NCI-H510A treated with DMSO at 0.1 percent for 48 hours (cell line): Measurements from ENCODE around the gene LIN7A.

Experiments used
- DNase-seq: peaks from one replicate; lab custom pipeline; 2025; lab: John Stamatoyannopoulos, UW

The LIN7A gene

GRCh38 chr12:80860206-80860605 is 77.5 kb downstream of the LIN7A start:
- DNase-seq, result no peak

DNA sequence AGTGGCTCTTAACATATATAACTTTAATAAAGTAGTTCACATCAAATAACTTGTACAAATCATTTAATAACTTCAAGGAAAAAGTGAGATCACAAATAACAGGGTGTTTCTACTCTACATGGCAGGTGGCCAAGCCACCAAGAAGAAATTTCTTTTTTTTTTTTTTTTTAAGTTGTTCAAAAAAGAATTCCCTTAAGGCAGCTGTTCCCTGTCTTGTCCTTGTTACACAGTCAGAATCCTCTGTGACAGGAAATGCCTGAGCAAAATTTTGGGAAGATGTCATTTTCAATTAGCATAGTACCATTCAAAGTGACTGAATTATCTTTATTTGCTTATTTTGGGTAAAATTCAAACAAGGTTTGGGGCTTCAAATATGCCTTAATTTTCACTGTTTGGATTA is 79.4 kb downstream of the LIN7A start:
- no peak for DNase-seq

- DNase-seq, result no peak
Measured at GRCh38 chr12:80857311-80857710, 80.4 kb downstream of the LIN7A start.

GRCh38 chr12:80849337-80849736 is 88.4 kb downstream of the LIN7A start:
- DNase-seq, result peak; percentile 44

DNA sequence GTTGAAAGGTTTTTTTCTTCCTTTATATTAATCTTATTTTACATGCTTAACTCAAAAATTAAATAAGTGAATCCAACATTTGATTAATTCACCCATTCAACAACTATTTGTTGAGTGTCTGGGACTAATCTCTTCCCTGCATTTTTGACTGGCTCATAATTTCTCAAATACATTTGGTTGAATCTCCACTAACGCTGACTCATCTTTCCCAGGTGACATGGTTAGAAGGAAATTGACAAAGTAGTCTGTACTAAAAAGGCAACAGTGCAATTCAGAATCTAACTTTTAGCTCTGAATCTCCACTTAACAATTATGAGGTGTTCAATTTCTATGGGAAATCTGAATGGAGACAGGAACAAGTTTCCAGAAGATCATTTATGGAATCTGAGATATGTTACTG is 88.9 kb downstream of the LIN7A start:
- DNase-seq, result peak; percentile 38

- peak; percentile 36 for DNase-seq
Measured at GRCh38 chr12:80847575-80847974, 90.2 kb downstream of the LIN7A start.

DNA sequence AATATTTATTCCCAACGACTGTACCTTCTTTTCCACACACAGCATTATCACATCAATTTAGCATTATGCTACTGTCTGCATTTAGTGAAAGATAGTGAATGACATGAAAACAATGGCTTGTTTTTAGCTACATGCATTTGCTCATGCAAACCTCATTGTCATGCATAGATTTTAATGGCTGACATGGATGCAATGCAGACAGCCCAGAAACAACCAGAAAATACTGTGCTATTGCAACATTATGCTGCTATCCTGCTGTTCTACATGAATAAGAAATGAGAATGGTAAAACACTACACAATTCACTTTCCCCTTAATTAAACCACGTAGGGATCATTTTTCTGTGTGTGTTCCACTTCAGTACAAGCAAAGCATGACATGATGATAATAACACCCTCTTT is 90.8 kb downstream of the LIN7A start:
- DNase-seq, result peak; percentile 31

DNA sequence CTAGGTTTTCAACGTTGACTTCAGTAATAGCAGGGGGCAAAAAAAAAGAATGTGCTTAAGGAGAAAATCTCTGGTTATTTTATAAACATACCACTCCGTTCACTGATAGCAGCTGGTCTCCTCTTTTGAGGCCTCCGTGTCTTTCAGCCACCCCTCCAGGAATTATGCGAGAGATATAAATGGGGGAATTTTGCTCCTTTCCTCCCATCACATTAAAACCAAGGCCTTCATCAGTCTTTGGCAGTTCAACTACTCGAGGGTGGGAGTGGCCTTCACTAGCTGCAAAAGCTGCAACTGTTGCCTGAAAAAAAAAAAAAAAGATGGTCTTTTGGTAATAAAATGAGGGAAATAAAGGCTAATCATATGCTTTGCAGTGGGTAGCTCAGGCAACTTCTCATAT is 92.1 kb downstream of the LIN7A start:
- no peak for DNase-seq

- no peak for DNase-seq
Measured at GRCh38 chr12:80843969-80844368, 93.8 kb downstream of the LIN7A start.

GRCh38 chr12:80838708-80839107 is 99.0 kb downstream of the LIN7A start:
- DNase-seq, result peak; percentile 83

DNA sequence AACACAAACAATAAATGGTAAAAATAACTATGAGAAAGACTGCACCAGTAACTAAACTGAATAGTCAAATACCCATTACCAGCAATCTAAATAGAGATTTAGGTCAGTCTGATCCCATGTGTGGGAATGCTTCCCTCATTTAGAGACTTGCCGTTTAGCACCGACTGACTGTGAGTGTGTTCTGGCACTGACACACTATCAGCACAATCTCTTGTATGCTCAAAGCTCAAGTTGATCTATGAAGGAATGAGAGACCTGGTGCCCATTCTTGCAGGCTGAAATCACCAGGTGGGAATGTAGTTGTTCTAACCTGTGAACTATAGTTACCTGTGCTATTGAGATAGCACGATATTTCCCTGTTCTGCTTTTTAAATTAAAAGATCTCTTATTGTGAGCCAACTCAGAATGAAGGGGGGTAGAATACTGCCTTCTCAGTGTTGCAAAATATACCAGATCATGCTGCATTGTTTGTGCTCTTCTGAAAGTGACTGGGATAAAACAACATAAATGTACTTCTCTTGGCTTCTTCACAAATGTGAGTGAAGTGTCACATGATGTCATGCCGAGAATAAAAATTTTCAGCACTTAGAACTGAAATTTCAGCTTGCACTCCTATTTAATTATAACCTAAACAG is 99.6 kb downstream of the LIN7A start:
- peak; percentile 57 for DNase-seq

GRCh38 chr12:80837342-80837978 is 100.3 kb downstream of the LIN7A start:
- peak; percentile 75 for DNase-seq

- no peak for DNase-seq
Measured at GRCh38 chr12:80834724-80835123, 103.0 kb downstream of the LIN7A start.

- no peak for DNase-seq
Measured at GRCh38 chr12:80830533-80831088, 107.1 kb downstream of the LIN7A start.

- DNase-seq, result no peak
Measured at GRCh38 chr12:80829767-80830166, 108.0 kb downstream of the LIN7A start.

GRCh38 chr12:80825506-80825905 is 112.2 kb downstream of the LIN7A start:
- DNase-seq, result no peak

GRCh38 chr12:80823393-80823792 is 114.3 kb downstream of the LIN7A start:
- no peak for DNase-seq

GRCh38 chr12:80821513-80822000 is 116.2 kb downstream of the LIN7A start:
- DNase-seq, result peak; percentile 75

DNA sequence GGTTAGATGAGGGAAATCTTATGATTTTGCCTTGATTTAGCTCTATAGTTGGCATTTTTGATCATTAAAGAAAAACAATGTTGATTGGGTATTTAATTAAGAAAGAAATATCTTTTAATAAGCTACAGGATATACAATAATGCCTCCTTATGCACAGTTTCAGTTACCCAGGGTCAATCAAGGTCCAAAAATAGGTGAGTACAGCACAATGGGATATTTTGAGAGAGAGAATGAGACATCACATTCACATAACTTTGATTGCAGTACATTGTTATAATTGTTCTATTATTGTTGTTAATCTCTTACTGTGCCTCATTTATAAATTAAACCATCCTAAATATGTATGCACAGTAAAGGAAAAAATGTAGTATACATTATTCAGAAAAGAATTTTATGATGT is 118.9 kb downstream of the LIN7A start:
- no peak for DNase-seq

DNA sequence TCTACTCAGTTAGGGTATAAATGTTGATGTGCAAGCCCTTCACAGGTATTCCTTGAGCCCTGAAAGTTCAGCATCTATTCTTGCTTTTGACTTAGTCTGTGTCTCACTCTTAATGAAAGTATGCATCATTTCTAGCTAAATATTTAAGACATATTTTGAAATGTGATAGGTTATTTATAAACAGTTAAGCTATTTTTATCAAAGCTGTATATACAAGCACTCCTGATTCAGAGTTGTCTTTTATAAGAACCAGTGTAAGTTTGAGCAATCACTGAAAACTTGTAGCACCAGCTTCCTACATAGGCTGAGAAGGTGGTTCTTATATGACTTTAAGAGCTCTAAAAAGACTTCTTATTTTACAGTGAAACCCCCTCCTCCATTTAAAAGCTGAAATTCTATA is 122.4 kb downstream of the LIN7A start:
- DNase-seq, result no peak

GRCh38 chr12:80814453-80814852 is 123.3 kb downstream of the LIN7A start:
- no peak for DNase-seq

- DNase-seq, result no peak
Measured at GRCh38 chr12:80813820-80814219, 123.9 kb downstream of the LIN7A start.

DNA sequence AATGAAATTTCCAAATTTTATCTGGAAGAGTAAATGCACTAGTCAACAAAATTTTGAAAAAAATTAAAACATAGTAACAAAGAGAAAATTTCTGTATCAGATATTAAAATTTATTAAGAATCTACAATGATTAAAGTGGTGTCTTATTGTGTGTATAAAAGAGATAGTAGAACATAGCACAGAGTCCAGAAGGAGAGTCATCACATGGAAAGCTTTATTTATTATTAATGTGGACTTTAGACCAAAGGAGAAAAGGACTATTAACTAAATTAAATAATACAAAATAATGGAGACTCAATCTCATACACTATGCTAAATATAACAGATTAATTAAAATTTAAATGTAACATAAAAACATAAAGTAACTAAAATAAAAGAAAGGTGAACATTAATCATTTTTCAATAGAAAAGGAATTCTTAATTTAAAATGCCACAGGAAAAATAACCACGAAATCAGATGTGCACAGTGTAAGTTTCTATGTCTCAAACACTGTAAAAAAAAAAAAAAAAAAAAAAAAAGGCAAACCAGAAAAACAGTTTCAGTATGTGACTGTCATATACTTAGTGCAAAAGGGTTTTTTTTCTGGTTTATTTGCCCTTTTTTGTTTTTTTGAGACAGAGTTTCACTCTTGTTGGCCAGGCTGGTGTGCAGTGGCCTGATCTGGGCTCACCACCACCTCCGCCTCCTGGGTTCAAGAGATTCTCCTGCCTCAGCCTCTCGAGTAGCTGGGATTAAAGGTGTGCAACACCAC is 125.6 kb downstream of the LIN7A start:
- DNase-seq, result no peak
